GM21447 (cell line): Measurements from ENCODE around the gene TAC3.
A peak's percentile ranks its signal among the peaks of the same experiment; 100 is the strongest.
"Not testable (repeated sequence)": the region's sequence is repeated elsewhere in the genome, so short reads cannot be mapped to it uniquely, and the experiment has no call there.

Experiments used
- ATAC-seq: cut with Tn5 transposase; IDR thresholded peaks from one replicate; pipeline ENCODE4 v1.9.1; 2021; ENCODE audit not compliant: unreplicated experiment

The TAC3 gene

DNA sequence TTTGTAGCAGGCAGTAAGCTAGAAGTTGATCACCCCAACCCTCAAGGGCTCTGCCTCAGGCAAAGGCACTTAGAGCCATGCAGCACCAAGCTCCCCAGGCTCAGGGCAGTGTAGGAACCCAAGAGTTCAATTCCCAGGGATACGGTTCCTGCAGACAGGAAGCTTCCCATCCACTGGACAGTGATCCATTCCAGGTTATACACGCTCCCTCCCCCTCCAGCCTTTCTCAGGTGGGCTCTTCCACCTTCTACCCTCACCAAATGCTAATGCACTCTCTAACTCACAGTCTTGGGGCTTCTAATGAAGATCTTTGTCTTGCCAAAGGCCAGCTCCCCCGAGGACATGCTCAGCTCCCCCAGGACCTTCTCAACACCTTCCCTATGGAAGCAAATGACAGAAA, 20.9 kb upstream of the TAC3 start:
- no peak for ATAC-seq

DNA sequence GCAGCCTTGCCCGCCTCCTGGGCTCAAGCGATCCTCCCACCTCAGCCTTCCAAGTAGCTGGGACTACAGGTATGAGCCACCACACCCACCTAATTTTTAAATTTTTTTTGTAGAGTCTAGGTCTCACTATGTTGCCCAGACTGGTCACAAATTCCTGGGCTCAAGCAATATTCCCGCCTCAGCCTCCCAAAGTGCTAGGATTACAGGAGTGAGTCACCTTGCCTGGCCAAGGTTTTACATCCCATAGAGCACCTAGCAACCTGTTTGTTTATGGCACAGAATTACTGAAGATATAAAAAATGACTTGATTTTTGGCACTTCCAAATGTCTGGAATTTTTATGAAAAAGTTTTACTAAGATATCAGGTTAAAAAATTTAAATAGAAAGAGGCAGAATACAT, 17.1 kb upstream of the TAC3 start:
- ATAC-seq, result no peak

DNA sequence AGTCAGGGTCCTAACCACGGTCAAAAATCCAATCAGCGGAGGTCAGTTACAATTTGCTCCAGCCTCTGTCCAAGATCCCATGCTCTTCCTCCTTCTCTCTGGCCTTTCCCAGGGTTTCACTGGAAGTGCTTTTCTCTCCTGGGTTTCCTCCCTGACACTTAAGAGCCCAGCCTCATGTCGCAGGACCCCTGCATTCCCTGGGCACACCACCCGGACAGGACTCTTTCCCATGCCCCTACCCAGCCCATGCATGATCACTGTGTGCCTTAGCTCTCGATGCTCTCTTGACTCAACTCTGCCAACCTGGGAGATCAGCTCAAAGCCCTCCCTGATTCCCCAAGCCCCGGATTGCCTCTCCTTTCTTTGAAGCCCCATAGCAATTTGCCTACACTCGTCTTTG, 15.5 kb upstream of the TAC3 start:
- ATAC-seq, result no peak

DNA sequence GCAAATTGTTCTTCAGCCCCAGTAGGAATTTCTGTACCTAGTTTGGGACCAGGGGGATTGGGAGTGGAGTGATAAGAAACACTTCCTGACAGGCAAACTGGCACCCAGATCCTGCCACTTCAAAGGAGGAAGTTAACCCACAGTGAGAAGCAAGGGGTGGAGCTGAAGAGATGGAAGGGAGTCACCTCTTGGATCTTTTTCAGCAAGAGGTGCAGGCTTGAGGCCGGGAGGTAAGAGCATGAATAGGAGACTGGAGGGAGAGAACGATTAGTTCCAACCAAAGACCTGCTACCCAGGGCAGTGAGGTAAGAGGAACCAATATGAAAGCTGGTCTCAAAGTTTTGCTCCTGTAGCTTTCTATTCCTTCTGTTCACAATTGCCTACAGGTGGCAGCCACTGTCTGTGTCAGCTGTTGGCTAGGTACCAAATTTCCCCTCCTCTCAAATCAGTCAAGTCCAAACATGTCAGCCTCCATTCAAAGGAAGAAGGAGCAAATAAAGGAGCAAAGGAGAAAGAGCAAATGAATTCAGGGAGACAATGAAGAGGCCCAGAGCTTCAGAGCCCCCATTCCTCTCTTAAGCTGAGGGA, 14.9 kb upstream of the TAC3 start:
- ATAC-seq, result no peak

DNA sequence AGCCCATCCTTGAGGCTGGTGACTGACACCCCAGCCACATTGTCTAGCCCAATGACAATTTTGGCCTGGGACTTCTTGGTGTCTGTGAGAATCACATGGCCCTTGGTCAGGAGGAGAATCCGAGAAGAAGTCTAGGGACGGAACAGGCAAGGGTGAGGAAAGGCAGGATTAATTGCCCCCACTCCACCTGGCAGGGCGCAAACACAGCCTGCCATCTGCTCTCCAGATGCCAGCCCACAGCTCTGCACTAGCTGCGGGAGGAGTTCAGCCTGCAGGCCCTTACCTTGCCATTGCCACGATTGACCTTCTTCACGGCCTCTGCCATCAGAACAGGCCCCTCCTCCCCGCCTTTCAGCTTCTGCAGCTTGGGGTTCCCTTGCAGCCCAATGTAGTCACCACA, 13.1 kb upstream of the TAC3 start:
- no peak for ATAC-seq

DNA sequence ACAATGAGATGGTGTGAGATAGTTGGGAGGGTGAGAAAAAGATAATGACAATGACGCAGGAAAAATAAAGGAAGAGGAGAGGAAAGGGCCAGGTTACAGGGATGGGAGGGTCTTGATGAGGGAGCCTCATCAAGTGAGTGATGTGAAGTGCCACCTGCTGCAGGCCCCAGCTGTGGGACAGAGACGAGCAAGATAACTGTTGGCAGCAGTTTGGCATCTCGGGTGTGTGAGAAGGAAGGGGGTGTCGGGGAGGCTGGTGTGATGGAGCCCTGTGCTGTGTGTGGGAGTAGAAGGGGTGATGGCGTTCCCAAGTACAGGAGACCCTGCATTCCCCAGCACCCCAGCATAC, 11.4 kb upstream of the TAC3 start:
- ATAC-seq, result no peak

DNA sequence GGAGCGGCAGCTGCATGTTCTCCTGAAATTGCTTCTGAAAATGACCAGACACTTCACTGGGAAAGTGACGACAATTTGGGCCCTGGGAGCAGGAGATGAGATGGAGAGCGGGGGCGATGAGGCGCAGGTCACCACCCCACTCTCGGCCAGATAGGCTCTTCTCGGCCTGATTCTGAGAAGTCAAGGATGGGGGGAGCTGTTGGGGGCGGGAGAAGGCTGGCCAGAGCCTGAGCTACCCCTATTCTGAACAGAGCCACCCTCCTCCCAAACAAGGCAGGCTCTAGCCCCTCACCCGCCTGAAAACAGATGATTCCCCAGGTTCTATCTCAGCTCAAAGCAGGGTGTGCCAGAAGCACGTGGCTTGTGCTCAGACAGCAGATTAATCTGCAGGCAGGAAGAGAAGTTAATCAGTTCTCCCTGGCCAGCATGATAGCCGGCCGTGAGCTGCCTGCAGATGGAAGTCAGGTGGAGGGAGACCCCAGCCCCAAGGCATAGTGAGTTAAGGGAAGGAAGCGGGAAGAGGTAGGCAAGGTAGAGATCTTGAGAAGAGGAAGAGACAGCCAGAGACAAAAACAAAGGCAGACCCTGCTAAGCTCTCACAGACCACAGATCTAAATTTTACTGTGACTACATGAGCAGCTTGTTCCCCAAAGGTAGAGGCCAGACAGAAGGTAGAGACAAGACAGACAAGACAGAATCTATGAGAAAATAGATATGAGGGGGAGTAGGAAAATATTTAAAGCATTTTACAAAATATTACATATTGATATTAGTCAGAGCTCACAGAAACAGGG, 10.9 kb upstream of the TAC3 start:
- no peak for ATAC-seq

DNA sequence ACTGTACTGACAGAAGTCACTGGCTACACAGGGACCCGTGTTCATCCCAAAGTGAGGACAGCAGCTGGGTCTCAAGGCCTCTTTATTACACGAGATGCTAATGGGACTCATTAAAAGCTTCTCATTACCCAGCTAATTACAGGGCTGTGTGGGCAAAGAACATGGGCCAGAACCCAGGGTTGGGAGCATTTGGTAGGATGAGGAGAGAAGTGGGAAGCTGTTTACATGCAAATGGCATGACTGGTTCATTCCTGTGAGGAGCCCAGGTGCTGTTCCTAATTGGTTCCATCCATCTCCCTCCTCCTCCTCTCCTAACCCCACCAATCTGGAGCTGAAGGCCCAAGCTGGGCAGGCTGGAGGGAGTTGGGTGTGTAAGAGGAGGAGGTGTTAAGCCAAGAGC, 8.9 kb upstream of the TAC3 start:
- no peak for ATAC-seq

DNA sequence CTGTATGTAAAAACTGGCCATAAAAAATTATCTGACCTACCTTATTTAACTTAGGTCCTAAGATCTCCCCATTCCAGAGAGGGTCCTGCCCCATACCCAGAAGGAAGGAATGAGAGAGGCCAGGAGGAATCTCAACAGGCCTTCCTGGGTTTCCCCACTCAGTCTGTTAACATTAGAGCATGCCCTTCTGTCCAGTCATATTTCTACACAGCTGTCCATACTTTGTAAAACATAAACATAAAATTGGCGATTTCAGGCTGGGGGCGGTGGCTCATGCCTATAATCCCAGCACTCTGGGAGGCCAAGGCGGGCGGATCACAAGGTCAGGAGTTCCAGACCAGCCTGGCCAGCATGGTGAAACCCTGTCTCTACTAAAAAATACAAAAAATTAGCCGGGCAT, 6.0 kb upstream of the TAC3 start:
- not testable (repeated sequence) for ATAC-seq

DNA sequence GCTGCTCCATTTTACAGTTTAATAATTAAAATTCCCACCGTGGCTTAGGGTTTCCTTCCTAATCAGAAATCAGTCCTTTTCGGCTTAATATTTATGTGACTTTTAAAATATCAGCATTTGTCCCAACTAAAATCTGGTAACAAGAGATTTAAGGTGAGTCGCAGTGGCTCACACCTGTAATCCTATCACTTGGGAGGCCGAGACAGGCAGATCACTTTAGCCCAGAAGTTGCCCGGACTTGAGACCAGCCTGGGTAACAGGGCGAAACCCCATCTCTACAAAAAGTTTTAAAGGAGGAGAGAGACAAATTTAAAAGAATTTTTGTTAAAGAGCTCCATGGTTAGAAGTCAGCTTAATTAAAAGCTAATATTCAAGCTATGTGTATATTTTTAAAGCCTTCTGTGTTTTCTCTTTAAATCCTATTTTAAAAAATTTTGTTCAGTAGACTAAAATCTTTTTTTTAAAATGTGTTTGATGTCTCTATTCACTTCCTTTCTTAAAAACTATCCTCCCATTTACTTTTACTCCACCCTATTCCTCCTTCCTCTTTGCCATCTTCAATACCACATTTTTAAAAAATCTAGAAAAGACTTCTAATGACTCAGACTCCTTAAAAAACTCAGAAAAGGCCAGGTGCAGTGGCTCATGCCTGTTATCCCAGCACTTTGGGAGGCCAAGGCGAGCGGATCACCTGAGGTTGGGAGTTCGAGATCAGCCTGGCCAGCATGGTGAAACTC, 3.8 kb upstream of the TAC3 start:
- no peak for ATAC-seq

DNA sequence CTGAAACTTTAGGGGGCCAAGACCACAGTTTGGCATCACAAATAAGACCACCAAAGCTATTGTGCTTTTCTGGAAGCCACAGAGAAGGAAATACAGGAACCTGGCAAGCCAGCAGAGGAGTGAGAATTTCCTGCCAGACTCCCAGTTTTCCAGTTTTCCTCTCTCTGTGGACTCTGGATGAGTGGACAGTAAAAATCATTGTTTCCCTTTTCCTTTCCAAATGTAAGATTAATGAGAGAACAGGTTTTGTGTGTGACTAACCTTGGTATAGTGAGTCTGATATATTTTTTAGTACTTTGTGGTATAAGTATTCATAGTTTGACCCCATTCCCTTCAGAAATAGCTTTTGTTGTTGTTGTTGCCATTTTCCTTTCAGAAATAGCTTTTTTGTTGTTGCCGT, 2.6 kb upstream of the TAC3 start:
- no peak for ATAC-seq

DNA sequence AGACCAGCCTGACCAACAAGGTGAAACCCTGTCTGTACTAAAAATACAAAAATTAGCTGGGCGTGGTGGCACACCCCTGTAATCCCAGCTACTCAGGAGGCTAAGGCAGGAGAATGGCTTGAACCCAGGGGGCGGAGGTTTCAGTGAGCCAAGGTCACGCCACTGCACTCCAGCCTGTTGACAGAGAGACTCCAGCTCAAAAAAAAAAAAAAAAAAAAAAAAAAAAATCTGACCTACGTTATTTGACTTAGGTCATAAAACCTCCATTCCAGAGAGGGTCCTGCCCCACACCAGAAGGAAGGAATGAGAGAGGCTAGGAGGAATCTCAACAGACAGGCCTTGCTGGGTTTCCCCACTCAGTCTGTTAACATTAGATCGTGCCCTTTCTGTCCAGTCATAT, 2.0 kb upstream of the TAC3 start:
- not testable (repeated sequence) for ATAC-seq

DNA sequence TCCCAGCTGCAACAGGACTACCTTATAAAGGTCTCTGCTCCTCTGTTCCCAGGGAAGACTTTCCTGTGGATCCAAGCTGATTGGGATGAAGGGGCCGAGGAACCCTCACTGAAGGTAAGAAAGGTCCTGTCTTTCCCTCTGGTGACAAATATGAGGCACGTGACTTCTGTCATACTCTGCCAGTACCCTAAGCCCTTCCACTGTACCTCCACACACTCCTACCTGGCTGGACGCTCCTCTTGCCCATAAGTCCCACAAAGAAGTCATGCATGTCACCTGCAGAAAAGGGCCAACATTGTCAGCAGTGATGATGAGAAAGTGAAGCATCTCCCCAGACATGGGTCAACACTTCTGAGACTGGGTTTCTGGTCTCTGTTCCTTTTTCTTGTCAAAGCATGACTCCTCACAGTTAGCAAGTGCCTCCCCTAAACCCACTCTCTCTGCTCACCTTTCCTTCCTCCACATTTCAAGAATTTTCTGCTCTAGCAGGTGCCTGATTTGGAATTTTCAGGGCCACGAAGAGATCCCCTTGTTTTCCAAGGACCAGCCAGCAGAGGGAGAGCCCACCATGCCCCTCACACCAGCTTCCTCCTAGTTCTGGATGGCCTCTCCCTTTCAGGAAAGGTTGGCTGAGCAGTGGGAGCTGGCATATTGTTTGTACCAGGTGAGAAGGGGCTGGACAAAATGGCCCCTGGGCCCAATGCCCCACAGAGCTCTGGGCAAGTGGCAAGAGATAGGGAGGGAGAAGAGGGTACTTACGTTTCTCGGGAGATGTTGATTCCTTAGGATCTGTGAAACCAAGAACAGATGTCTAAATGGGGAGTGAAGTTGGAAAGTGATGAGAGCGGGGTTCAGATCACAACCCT, 3.5 kb downstream of the TAC3 start:
- peak; percentile 84 for ATAC-seq

DNA sequence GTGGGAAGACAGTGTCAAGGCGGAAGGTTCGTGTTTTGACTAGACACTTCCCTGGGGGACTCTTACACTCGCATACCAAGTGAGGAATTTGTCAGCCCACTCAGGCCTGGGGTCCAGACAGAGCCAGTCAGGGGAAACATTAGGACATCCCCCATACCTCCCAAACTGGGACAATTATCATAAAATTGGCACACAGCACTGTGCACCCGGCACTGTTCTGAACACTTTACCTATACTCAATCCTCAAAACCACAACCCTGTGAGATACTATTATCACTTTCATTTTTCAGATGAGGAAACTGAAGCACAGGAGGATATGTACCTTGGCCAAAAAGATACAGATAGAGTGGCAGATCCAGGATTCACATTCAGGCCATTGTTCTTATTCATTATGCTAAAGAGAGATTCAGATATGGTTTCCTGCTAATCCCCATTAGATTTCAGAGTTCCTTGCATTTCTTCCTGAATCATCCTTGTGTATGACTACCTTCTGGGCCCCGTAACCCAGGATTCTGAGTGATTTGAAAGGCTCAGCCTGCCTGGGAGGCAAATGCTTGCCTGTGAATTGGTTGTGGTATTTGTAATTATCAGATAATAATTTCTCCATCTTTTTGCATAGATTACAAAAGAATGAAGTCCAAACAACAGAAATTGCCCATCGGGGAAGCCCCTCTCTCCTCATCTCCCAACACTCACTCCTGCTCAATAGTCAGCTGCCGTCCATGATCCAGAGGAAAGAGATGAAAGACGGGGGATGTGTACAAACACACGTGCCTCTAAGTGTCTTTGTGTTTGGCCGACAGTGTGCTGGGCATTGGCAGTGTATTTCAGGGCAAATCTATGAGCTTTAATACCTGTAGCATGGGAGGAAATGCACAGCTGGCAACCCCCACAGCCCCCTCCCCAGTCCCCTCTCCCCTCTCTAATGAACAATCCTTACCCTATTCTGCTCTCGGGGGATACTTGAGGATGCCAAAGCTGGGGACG, 4.6 kb downstream of the TAC3 start:
- ATAC-seq, result peak; percentile 69

DNA sequence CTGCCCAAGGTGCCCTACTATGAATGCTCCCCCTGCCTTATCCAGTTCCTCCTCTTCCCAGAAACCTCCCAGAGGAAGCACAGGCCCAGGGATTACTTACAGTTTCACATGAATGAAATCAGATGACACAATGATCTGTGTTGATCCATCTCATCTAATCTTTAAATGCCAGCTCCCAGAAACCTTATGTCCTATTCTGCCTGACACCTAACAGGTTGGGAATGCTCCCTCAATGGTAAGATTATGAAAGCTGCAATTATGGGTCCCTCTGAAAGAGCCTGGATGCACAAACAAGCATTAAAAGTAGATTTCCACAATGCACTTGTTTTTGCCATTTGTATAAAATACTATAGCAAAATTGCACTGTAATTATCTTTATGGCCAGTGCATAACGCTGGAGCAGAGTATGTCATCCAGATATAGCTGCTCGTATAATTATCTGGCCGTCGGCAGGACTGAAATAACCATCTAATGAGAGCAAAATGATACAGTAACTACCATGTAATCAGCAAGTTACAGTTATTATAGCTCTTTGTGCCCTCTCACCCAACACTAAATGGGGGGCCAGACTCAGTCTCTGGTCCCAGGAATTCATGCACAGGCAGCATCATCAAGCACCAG, 5.6 kb downstream of the TAC3 start:
- no peak for ATAC-seq

DNA sequence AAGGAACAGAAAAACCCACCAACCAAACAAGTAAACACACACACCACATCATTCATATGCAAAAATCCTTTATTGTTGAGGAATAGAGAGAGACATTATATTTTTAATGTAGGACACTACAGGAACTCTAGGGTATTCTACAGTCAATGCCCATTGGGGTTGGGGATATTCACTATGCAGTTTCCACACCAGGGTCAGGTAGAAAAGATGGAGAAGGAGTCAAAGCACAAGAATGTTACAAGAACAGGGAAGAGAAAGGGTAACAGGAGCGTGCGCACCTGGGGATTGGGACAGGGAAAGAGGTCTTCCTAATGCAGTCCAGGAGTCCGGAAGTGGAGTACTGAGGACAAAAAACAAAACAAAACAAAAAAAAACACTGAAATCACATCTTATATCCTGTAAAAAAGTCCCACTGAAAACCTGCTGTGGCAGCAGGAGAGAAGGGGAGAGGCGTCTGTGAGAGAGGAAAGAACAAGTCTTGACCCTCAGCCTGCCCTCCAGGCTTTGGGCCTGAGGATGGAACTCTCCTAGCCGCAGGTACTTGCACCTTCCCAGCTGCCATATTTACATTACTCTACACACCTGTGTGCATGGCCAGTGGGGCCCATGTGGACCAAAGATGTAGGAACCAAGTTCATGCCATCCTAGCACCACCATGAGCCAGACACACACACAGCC, 6.2 kb downstream of the TAC3 start:
- no peak for ATAC-seq

DNA sequence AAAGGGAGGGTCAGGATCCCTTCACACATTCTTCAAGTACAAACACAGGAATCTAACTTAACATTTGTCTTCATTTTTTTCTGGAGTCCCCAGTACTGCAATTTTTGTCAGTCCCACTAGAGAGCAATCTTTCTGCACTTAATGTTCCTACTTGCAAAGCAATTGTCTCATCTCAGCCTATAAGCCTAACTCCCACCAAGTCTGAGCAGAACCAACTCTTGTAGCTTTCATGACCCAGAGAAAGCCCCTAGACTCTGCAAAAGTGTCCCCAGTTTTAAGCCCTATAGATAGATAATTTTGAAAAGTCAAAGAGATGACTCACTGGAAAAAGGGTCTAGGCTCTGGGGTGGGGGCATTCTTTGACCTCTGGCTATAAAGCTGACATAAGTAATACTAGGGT, 8.2 kb downstream of the TAC3 start:
- ATAC-seq, result no peak

DNA sequence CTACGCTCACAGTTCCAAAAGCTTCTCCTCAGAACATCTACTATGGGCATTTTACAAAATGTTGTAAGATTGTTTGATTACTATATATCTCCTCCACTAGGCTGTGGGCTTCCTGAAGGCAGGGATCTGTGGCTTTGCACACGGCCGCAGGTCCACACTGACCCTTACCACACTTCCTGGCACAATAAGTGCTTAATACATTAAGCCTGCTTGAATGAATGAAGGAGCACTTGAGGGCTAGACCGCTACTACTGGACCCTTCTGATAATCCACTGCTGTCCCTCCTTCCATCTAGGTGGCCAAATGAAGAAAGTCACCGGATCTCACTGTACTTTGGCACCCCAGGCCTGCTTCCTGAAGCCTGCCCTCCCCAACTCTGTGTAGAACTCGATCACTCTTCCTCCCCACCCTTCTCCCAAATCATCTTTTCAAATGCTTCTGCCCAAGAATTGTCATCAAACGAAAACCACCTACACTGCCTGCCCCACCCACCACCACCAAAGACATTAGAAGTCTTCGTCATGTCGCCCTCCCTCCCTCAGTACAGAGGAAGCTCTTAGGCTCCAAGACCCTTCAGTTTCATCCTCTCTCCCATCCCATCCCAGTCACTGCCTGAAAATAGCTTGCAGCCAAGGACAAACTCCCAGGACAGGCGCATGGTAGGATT, 9.4 kb downstream of the TAC3 start:
- no peak for ATAC-seq
